Endothelial cell of umbilical vein (primary cell): Measurements from ENCODE around the gene CCDC138. TPM values are rescaled to one million over a fixed set of nuclear protein-coding genes. Genes with fewer than 3 reads are reported as not detected.

ENCODE experiments used
- BruUV-seq: library from RNA; stranded (reverse); fragments of 400-500 nt; replicated peaks from 2 replicates; lab custom pipeline; 2021; lab: Mats Ljungman, UMichigan
- CTCF ChIA-PET: fragments of 300-600, 350-600 bp; sonication (Branson Sonifier 250); formaldehyde crosslinking; loops from one replicate; lab custom pipeline; 2021; ENCODE audit warnings: antibody characterized with exemption, inconsistent platforms; lab: Charles Lee
- POLR2A ChIA-PET: fragments of 300-600, 350-600 bp; sonication (Branson Sonifier 250); formaldehyde crosslinking; loops from one replicate; lab custom pipeline; 2021; ENCODE audit warnings: antibody characterized with exemption, inconsistent platforms; lab: Charles Lee
- DNase-seq: peaks from one replicate; pipeline ENCODE4 v3.0.0-alpha.2; 2011; ENCODE audit warnings: low read depth, low spot score
- FAIRE-seq: peaks from 2 replicates; lab custom pipeline; 2011; peaks lifted over from hg19 to GRCh38; lab: Jason Lieb, UNC
- H2AFZ ChIP-seq: 2 replicates; pipeline ENCODE4 v1.6.0; 2012; ENCODE audit warnings: low read depth, low read length, control low read depth, inconsistent platforms
- H3K27ac ChIP-seq: 2 replicates; pipeline ENCODE4 v1.5.1; 2011; ENCODE audit warnings: low read depth, mild to moderate bottlenecking, control low read depth, low read length, moderate library complexity; ENCODE audit not compliant: insufficient read depth
- H3K27me3 ChIP-seq, 2 experiments: 2 replicates each; pipeline versions ENCODE4 v1.6.0 to v1.6.1; 2011; ENCODE audit warnings: low read length in 2 of 2, mixed read lengths in 1 of 2; ENCODE audit not compliant: control insufficient read depth in 2 of 2, insufficient read depth in 2 of 2
- H3K36me3 ChIP-seq, 2 experiments: 2 replicates in 1 of 2; 3 replicates in 1 of 2; pipeline ENCODE4 v1.5.1; 2011; ENCODE audit warnings: low read length in 2 of 2, mild to moderate bottlenecking in 1 of 2, moderate library complexity in 1 of 2; ENCODE audit not compliant: control insufficient read depth in 2 of 2, insufficient read depth in 2 of 2; ENCODE audit errors: extremely low read depth in 1 of 2
- H3K4me1 ChIP-seq: 3 replicates; pipeline ENCODE4 v1.5.1; 2011; ENCODE audit warnings: mild to moderate bottlenecking, low read length; ENCODE audit not compliant: control insufficient read depth, insufficient read depth; ENCODE audit errors: extremely low read depth
- H3K4me2 ChIP-seq: 2 replicates; pipeline ENCODE4 v1.6.1; 2011; ENCODE audit warnings: low read length, control low read depth, mixed read lengths; ENCODE audit not compliant: insufficient read depth
- H3K4me3 ChIP-seq, 3 experiments: fragments of 200-600 bp in 1 of 3; sonication (generic), shearing (Covaris generic) in 1 of 3; replicated peaks in 1 of 3; 2 replicates each; pipeline ENCODE4 v1.5.1; 2011 to 2016; ENCODE audit warnings: control low read depth in 3 of 3, low read length in 3 of 3, mild to moderate bottlenecking in 2 of 3, inconsistent platforms in 1 of 3, low read depth in 1 of 3, moderate library complexity in 1 of 3; ENCODE audit not compliant: insufficient read depth in 1 of 3
- H3K79me2 ChIP-seq: 2 replicates; pipeline ENCODE4 v1.6.0; 2012; ENCODE audit warnings: low read length, inconsistent platforms; ENCODE audit not compliant: control insufficient read depth, insufficient read depth
- H3K9ac ChIP-seq: replicated peaks from 2 replicates; pipeline ENCODE3; 2011; ENCODE audit warnings: low read length, control low read depth; ENCODE audit not compliant: insufficient read depth; ENCODE audit errors: extremely low read depth
- H3K9me1 ChIP-seq: replicated peaks from 3 replicates; pipeline ENCODE4 v1.6.0; 2011; ENCODE audit warnings: mild to moderate bottlenecking, low read length; ENCODE audit not compliant: control insufficient read depth, insufficient read depth; ENCODE audit errors: extremely low read depth
- H3K9me3 ChIP-seq: replicated peaks from 2 replicates; pipeline ENCODE4 v1.5.1; 2012; ENCODE audit warnings: low read length, inconsistent platforms; ENCODE audit not compliant: control insufficient read depth, insufficient read depth
- H4K20me1 ChIP-seq: replicated peaks from 2 replicates; pipeline ENCODE3; 2011; ENCODE audit warnings: mild to moderate bottlenecking, low read length; ENCODE audit not compliant: control insufficient read depth, insufficient read depth; ENCODE audit errors: extremely low read depth
- EZH2 ChIP-seq: IDR thresholded peaks from 2 replicates; pipeline ENCODE4 v1.6.1; 2012; ENCODE audit warnings: borderline replicate concordance, low read depth, mild to moderate bottlenecking, moderate library complexity, low read length, inconsistent platforms; ENCODE audit not compliant: severe bottlenecking
- FOS ChIP-seq: IDR thresholded peaks from 2 replicates; pipeline ENCODE4 v1.6.1; 2011; ENCODE audit warnings: mild to moderate bottlenecking, low read length, moderate library complexity, borderline replicate concordance; ENCODE audit not compliant: insufficient read depth
- GATA2 ChIP-seq: IDR thresholded peaks from 2 replicates; pipeline ENCODE4 v1.7.0; 2011; ENCODE audit warnings: low read depth, mild to moderate bottlenecking, moderate library complexity, mixed read lengths, low read length; ENCODE audit not compliant: insufficient read length, insufficient read depth
- JUN ChIP-seq: IDR thresholded peaks from 2 replicates; pipeline ENCODE4 v1.6.1; 2011; ENCODE audit warnings: borderline replicate concordance, low read depth; ENCODE audit not compliant: insufficient read length, insufficient read depth
- MAX ChIP-seq: IDR thresholded peaks from 2 replicates; pipeline ENCODE4 v1.6.1; 2011; ENCODE audit not compliant: insufficient read depth, insufficient read length
- MYC ChIP-seq: IDR thresholded peaks from one replicate; pipeline ENCODE4 v1.6.1; 2011; ENCODE audit warnings: mild to moderate bottlenecking, low read depth, low read length
- POLR2A ChIP-seq: IDR thresholded peaks from 2 replicates; pipeline ENCODE4 v1.6.1; 2012; ENCODE audit warnings: low read depth, mild to moderate bottlenecking, control low read depth, low read length
- POLR2AphosphoS5 ChIP-seq: IDR thresholded peaks from 2 replicates; pipeline ENCODE4 v1.6.1; 2012; ENCODE audit warnings: low read depth, mild to moderate bottlenecking, control low read depth, low read length, moderate library complexity; ENCODE audit not compliant: insufficient read depth
- dilution Hi-C: fragments of 300-500 bp; cut with MboI; formaldehyde crosslinking; loops from one replicate; pipeline ENCODE4 v1.15.0; 2019; ENCODE audit warnings: low sequenced_read_pairs; ENCODE audit not compliant: extremely low pct_ligation_motif_present
- intact Hi-C: fragments of 100-400 bp; cut with micrococcal nuclease; formaldehyde crosslinking; loops from one replicate; pipeline ENCODE4 v1.10.0; 2022
- polyA plus RNA-seq, 4 experiments: library from polyadenylated mRNA; depleted of rRNA in 3 of 4; stranded (reverse) in 3 of 4; unstranded in 1 of 4; fragments of >200 nt; gene quantifications; 2 replicates each; pipeline versions ENCODE4 v1.2.1 to v1.2.3, GENCODE V29; 2011 to 2012; ENCODE audit warnings: missing spikeins in 1 of 4
- total RNA-seq: library from RNA; stranded (reverse); gene quantifications from 2 replicates; pipeline ENCODE4 v1.2.3, GENCODE V29; 2021
- TF ChIP-seq, protein P1 (sequence below), 2 donors: IDR thresholded peaks; 1 replicate in 1 of 2; 2 replicates in 1 of 2; pipeline ENCODE4 v1.5.1; 2011; ENCODE audit warnings: low read length in 2 of 2, mild to moderate bottlenecking in 2 of 2, moderate library complexity in 2 of 2, control low read depth in 1 of 2, inconsistent platforms in 1 of 2, low read depth in 1 of 2; ENCODE audit not compliant: insufficient read depth in 1 of 2; ENCODE audit errors: extremely low read depth in 1 of 2

CCDC138 gene
- total and polyA plus RNA-seq, 2 donors (not counting 3 experiments of a cell fraction or from before 2014, with no cell fraction given): 1.5 to 10.8 TPM

DNA sequence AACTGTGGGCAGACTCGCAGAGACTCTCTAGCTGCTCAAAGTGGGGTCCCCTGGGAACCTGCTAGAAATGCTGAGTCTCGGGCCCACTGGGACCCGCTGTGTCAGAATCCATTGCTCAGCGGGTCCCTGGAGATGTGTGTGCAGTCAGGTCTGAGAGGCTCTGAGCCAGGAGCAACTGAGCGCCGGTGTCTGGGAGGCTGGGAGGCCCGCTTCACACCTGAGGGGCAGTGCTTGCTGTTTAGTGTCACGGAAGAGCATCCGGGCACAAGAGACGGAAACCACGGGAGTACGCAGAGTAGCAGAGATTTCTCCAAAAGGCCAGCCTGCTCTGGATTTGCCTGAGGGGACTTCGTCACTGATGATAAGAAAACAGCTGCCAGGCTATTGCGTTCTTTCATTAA, 132.4 kb downstream of the CCDC138 start:
- BruUV-seq: no TSS peak
- intact Hi-C loops: no loop called here

More for the DNA sequence above, 132.4 kb downstream of the CCDC138 start:
- no peaks in the 10 kb centered on the region for H3K79me2 ChIP-seq
- no peak overlapping the region for H3K4me2 ChIP-seq
- no peaks in the 10 kb centered on the region for H3K4me1 ChIP-seq
- no peaks in the 10 kb centered on the region for H3K9me1 ChIP-seq
- no peaks in the 10 kb centered on the region for H3K9me3 ChIP-seq
- no peak overlapping the region for H2AFZ ChIP-seq
- FAIRE-seq (no peak), DNase-seq (no peak)
- H3K4me3 ChIP-seq: no peak overlapping the region
- H4K20me1 ChIP-seq: no peaks in the 10 kb centered on the region
- H3K9ac ChIP-seq: no peak overlapping the region
- H3K27ac ChIP-seq: no peak overlapping the region
- H3K36me3 ChIP-seq: no peaks in the 10 kb centered on the region
- dilution Hi-C loops: no loop called here
- no peaks in the 10 kb centered on the region for H3K27me3 ChIP-seq
- no peak for TF ChIP-seq JUN
- TF ChIP-seq FOS: no peak
- no peak for TF ChIP-seq POLR2AphosphoS5
- no peak for TF ChIP-seq MAX
- no peak for TF ChIP-seq EZH2
- TF ChIP-seq, protein P1, sequence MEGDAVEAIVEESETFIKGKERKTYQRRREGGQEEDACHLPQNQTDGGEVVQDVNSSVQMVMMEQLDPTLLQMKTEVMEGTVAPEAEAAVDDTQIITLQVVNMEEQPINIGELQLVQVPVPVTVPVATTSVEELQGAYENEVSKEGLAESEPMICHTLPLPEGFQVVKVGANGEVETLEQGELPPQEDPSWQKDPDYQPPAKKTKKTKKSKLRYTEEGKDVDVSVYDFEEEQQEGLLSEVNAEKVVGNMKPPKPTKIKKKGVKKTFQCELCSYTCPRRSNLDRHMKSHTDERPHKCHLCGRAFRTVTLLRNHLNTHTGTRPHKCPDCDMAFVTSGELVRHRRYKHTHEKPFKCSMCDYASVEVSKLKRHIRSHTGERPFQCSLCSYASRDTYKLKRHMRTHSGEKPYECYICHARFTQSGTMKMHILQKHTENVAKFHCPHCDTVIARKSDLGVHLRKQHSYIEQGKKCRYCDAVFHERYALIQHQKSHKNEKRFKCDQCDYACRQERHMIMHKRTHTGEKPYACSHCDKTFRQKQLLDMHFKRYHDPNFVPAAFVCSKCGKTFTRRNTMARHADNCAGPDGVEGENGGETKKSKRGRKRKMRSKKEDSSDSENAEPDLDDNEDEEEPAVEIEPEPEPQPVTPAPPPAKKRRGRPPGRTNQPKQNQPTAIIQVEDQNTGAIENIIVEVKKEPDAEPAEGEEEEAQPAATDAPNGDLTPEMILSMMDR (IDR thresholded peaks at IDR 0.05; ENCODE audit: extremely low read depth in 1 of 2, insufficient read depth in 1 of 2, low read depth in 1 of 2, low read length in 2 of 2): no peak
- no peak for TF ChIP-seq GATA2
- TF ChIP-seq POLR2A: no peak
- no peak for TF ChIP-seq MYC
- ChIA-PET CTCF (interaction anchor here (4.4 kb wide), 1 partner anchor 9 kb away, joined by 23 read pairs; no protein-coding TSS in a partner anchor), POLR2A (no interaction called here)
